ENCODE data around the gene RNF182.
"Not testable (repeated sequence)": the region's sequence is repeated elsewhere in the genome, so short reads cannot be mapped to it uniquely, and the experiment has no call there.

Gene RNF182

GRCh38 chr6:13924949-13925881 lies at the start of gene RNF182:
Gene RNF182, plus strand, starts transcription at chr6:13924952. Its CDS starts 52,168 bp downstream, at chr6:13977120.
- peak; percentile 14 for DNase-seq

GRCh38 chr6:13877051-13877450 lies 47.7 kb upstream of the RNF182 start:
- peak; percentile 38 for DNase-seq

- not testable (repeated sequence) for DNase-seq
Observed at GRCh38 chr6:13880061-13880663, 44.6 kb upstream of the RNF182 start.

- DNase-seq, result peak; percentile 34
Observed at GRCh38 chr6:13881621-13882165, 43.1 kb upstream of the RNF182 start.

- DNase-seq, result no peak
Observed at GRCh38 chr6:13883966-13884365, 40.8 kb upstream of the RNF182 start.

GRCh38 chr6:13884397-13884796 lies 40.4 kb upstream of the RNF182 start:
- no peak for DNase-seq

GRCh38 chr6:13885601-13886000 lies 39.2 kb upstream of the RNF182 start:
- no peak for DNase-seq

GRCh38 chr6:13886949-13887348 lies 37.8 kb upstream of the RNF182 start:
- no peak for DNase-seq

GRCh38 chr6:13892017-13892645 lies 32.6 kb upstream of the RNF182 start:
- DNase-seq, result no peak

GRCh38 chr6:13902922-13903321 lies 21.8 kb upstream of the RNF182 start:
- no peak for DNase-seq

- no peak for DNase-seq
Observed at GRCh38 chr6:13903364-13903763, 21.4 kb upstream of the RNF182 start.

- DNase-seq, result no peak
Observed at GRCh38 chr6:13907001-13907350, 17.8 kb upstream of the RNF182 start.

GRCh38 chr6:13907614-13908215 lies 17.0 kb upstream of the RNF182 start:
- DNase-seq, result no peak

- DNase-seq, result peak; percentile 75
Observed at GRCh38 chr6:13908955-13909381, 15.8 kb upstream of the RNF182 start.

GRCh38 chr6:13910443-13910842 lies 14.3 kb upstream of the RNF182 start:
- no peak for DNase-seq

GRCh38 chr6:13911337-13911736 lies 13.4 kb upstream of the RNF182 start:
- no peak for DNase-seq

GRCh38 chr6:13913226-13914001 lies 11.3 kb upstream of the RNF182 start:
- no peak for DNase-seq

GRCh38 chr6:13914351-13914750 lies 10.4 kb upstream of the RNF182 start:
- peak; percentile 49 for DNase-seq

- no peak for DNase-seq
Observed at GRCh38 chr6:13915561-13916229, 9.1 kb upstream of the RNF182 start.

GRCh38 chr6:13916230-13916944 lies 8.4 kb upstream of the RNF182 start:
- peak; percentile 37 for DNase-seq

- DNase-seq, result peak; percentile 19
Observed at GRCh38 chr6:13917141-13917540, 7.6 kb upstream of the RNF182 start.
